Caco-2 (cell line): Measurements from ENCODE around the gene CAB39L. TPM values are rescaled to one million over a fixed set of nuclear protein-coding genes. Genes with fewer than 3 reads are reported as not detected.
A peak's percentile ranks its signal among the peaks of the same experiment; 100 is the strongest.

Source experiments
- BruUV-seq: library from RNA; stranded (reverse); fragments of 400-500 nt; replicated peaks from 2 replicates; lab custom pipeline; 2021; lab: Mats Ljungman, UMichigan
- CTCF ChIA-PET: fragments of 300-600 bp; sonication (Branson Sonifier 250); formaldehyde crosslinking; loops from one replicate; lab custom pipeline; 2022; ENCODE audit warnings: antibody characterized with exemption; lab: Charles Lee
- POLR2A ChIA-PET: fragments of 300-600 bp; sonication (Branson Sonifier 250); formaldehyde crosslinking; loops from one replicate; lab custom pipeline; 2022; ENCODE audit warnings: antibody characterized with exemption; lab: Charles Lee
- DNase-seq, 2 experiments: peaks; one replicate each; pipeline versions ENCODE4 v3.0.0 to v3.0.0-alpha.2; 2020 to 2022
- H3K27me3 ChIP-seq: replicated peaks from 2 replicates; pipeline ENCODE4 v1.6.0; 2011; ENCODE audit warnings: low read length; ENCODE audit not compliant: control insufficient read depth, insufficient read depth
- H3K36me3 ChIP-seq: 2 replicates; pipeline ENCODE4 v1.5.1; 2011; ENCODE audit warnings: low read length; ENCODE audit not compliant: control insufficient read depth, insufficient read depth
- H3K4me1 ChIP-seq: fragments of 250-450 bp; sonication (Bioruptor Pico); 2 replicates; pipeline ENCODE4 v1.5.1; 2020; ENCODE audit warnings: mild to moderate bottlenecking
- H3K4me3 ChIP-seq: 2 replicates; pipeline ENCODE4 v1.5.1; 2011; ENCODE audit warnings: low read depth, mild to moderate bottlenecking, control low read depth, low read length
- H3K9me3 ChIP-seq: fragments of 250-450 bp; sonication (Bioruptor Pico); 2 replicates; pipeline ENCODE4 v1.5.1; 2020; ENCODE audit warnings: mild to moderate bottlenecking, moderate library complexity
- H3K27ac Mint-ChIP-seq: one replicate; pipeline ENCODE4 v1.8.0; 2022; ENCODE audit warnings: mixed read lengths; ENCODE audit not compliant: unreplicated experiment
- H3K27me3 Mint-ChIP-seq: one replicate; pipeline ENCODE4 v1.8.0; 2022; ENCODE audit warnings: mixed read lengths; ENCODE audit not compliant: insufficient read depth, unreplicated experiment
- H3K36me3 Mint-ChIP-seq: one replicate; pipeline ENCODE4 v1.8.0; 2022; ENCODE audit warnings: mild to moderate bottlenecking, mixed read lengths; ENCODE audit not compliant: insufficient read depth, unreplicated experiment
- H3K4me1 Mint-ChIP-seq: one replicate; pipeline ENCODE4 v1.8.0; 2022; ENCODE audit warnings: low read depth, mixed read lengths; ENCODE audit not compliant: unreplicated experiment
- H3K4me3 Mint-ChIP-seq: one replicate; pipeline ENCODE4 v1.8.0; 2022; ENCODE audit warnings: mild to moderate bottlenecking, moderate library complexity, mixed read lengths; ENCODE audit not compliant: unreplicated experiment
- H3K9me3 Mint-ChIP-seq: one replicate; pipeline ENCODE4 v1.8.0; 2022; ENCODE audit warnings: mixed read lengths; ENCODE audit not compliant: unreplicated experiment
- intact Hi-C: fragments of 100-400 bp; cut with micrococcal nuclease; formaldehyde crosslinking; loops from one replicate; pipeline ENCODE4 v1.10.0; 2022; ENCODE audit not compliant: unreplicated experiment
- total RNA-seq: library from RNA; stranded (reverse); gene quantifications from 2 replicates; pipeline ENCODE4 v1.2.3, GENCODE V29; 2022
- TF ChIP-seq, protein P1 (sequence below), 2 experiments: fragments of 200-600 bp in 1 of 2; IDR thresholded peaks; 1 replicate in 1 of 2; 2 replicates in 1 of 2; pipeline versions ENCODE4 v1.5.1 to v1.8.0; 2011 to 2022; ENCODE audit warnings: antibody characterized with exemption in 1 of 2, control low read depth in 1 of 2, inconsistent platforms in 1 of 2, low read depth in 1 of 2, low read length in 1 of 2, mild to moderate bottlenecking in 1 of 2, moderate library complexity in 1 of 2; ENCODE audit not compliant: insufficient read depth in 1 of 2, severe bottlenecking in 1 of 2, unreplicated experiment in 1 of 2

Gene CAB39L
- total RNA-seq, 1 experiment from 2014 or later, result 40.6 TPM

- H3K36me3 ChIP-seq, result no peaks in the 10 kb centered on the region
- no peaks in the 10 kb centered on the region for H3K27me3 ChIP-seq
- intact Hi-C loops, result loop anchor here (1.0 to 5.0 kb wide), 5 partner anchors 44 to 493 kb away; partner anchors contain the start of genes RCBTB1 and SPRYD7
- peak in 1 of 2 experiments; percentile 24 for DNase-seq
- Mint-ChIP-seq H3K27ac (peak overlapping the region; percentile 90), H3K27me3 (no peaks in the 10 kb centered on the region), H3K4me3 (peak overlapping the region; percentile 87), H3K9me3 (no peaks in the 10 kb centered on the region), H3K36me3 (peaks cover 7% of the 10 kb centered on the region), H3K4me1 (peaks cover 7% of the 10 kb centered on the region)
- TF ChIP-seq, protein P1, sequence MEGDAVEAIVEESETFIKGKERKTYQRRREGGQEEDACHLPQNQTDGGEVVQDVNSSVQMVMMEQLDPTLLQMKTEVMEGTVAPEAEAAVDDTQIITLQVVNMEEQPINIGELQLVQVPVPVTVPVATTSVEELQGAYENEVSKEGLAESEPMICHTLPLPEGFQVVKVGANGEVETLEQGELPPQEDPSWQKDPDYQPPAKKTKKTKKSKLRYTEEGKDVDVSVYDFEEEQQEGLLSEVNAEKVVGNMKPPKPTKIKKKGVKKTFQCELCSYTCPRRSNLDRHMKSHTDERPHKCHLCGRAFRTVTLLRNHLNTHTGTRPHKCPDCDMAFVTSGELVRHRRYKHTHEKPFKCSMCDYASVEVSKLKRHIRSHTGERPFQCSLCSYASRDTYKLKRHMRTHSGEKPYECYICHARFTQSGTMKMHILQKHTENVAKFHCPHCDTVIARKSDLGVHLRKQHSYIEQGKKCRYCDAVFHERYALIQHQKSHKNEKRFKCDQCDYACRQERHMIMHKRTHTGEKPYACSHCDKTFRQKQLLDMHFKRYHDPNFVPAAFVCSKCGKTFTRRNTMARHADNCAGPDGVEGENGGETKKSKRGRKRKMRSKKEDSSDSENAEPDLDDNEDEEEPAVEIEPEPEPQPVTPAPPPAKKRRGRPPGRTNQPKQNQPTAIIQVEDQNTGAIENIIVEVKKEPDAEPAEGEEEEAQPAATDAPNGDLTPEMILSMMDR (IDR thresholded peaks at IDR 0.05; ENCODE audit: insufficient read depth in 1 of 2, low read depth in 1 of 2, low read length in 1 of 2, severe bottlenecking in 1 of 2, unreplicated experiment in 1 of 2), result no peak
- H3K4me1 ChIP-seq, result no peaks in the 10 kb centered on the region; the same call in 1 of the 2 replicates
- H3K9me3 ChIP-seq, result no peaks in the 10 kb centered on the region
- ChIA-PET CTCF (interaction anchor here (0.8 to 2.9 kb wide), 7 partner anchors 11 to 196 kb away, joined by 3 to 12 read pairs (median 4); no protein-coding TSS in a partner anchor), POLR2A (interaction anchor here (0.5 to 1.7 kb wide), 11 partner anchors 17 to 1001 kb away, joined by 3 to 10 read pairs (median 4); partner anchors contain the start of genes CDADC1 and RCBTB1)
- H3K4me3 ChIP-seq, result peak overlapping the region; percentile 60
- TSS peak; percentile 46 for BruUV-seq
These were observed 896 bp upstream of the CAB39L start for GRCh38 chr13:49444524-49445395.

GRCh38 chr13:49443357-49443703, 534 bp downstream of the CAB39L start:
- intact Hi-C loops, result loop anchor here (5.0 kb wide), 2 partner anchors 144 to 494 kb away; partner anchors contain the start of genes RCBTB1 and SPRYD7
- Histone ChIP-seq H3K9me3 (no peaks in the 10 kb centered on the region), H3K4me1 (no peaks in the 10 kb centered on the region; the same call in 1 of the 2 replicates), H3K36me3 (no peaks in the 10 kb centered on the region), H3K27me3 (no peaks in the 10 kb centered on the region), H3K4me3 (peak overlapping the region; percentile 53)
- Mint-ChIP-seq H3K27ac (peak overlapping the region; percentile 90), H3K4me3 (peak overlapping the region; percentile 87), H3K4me1 (peaks cover under 1% of the 10 kb centered on the region), H3K9me3 (no peaks in the 10 kb centered on the region), H3K27me3 (no peaks in the 10 kb centered on the region), H3K36me3 (peaks cover 7% of the 10 kb centered on the region)
- ChIA-PET POLR2A (interaction anchor here (0.5 to 1.7 kb wide), 12 partner anchors 16 to 1406 kb away, joined by 3 to 10 read pairs (median 4); partner anchors contain the start of genes CDADC1 and RCBTB1), CTCF (interaction anchor here (1.1 to 2.9 kb wide), 7 partner anchors 10 to 493 kb away, joined by 3 to 12 read pairs (median 4); partner anchors contain the start of gene SPRYD7)
- DNase-seq, result no peak
- TF ChIP-seq, protein P1 (IDR thresholded peaks at IDR 0.05; ENCODE audit: insufficient read depth in 1 of 2, low read depth in 1 of 2, low read length in 1 of 2, severe bottlenecking in 1 of 2, unreplicated experiment in 1 of 2), result no peak
- BruUV-seq, result TSS peak; percentile 84

GRCh38 chr13:49441846-49442245, 2.0 kb downstream of the CAB39L start:
- DNase-seq, result no peak
- no TSS peak for BruUV-seq
- Histone ChIP-seq H3K9me3 (no peaks in the 10 kb centered on the region), H3K4me3 (no peak overlapping the region), H3K36me3 (no peaks in the 10 kb centered on the region), H3K4me1 (no peaks in the 10 kb centered on the region), H3K27me3 (no peaks in the 10 kb centered on the region)
- Mint-ChIP-seq H3K27ac (no peak overlapping the region), H3K27me3 (no peaks in the 10 kb centered on the region), H3K4me3 (no peak overlapping the region), H3K4me1 (no peaks in the 10 kb centered on the region), H3K9me3 (no peaks in the 10 kb centered on the region), H3K36me3 (peaks cover 7% of the 10 kb centered on the region)
- intact Hi-C loops, result loop anchor here (5.0 kb wide), 2 partner anchors 145 to 495 kb away; partner anchors contain the start of genes RCBTB1 and SPRYD7
- POLR2A ChIA-PET, result no interaction called here
- CTCF ChIA-PET, result interaction anchor here (0.7 kb wide), 1 partner anchor 194 kb away, joined by 4 read pairs; no protein-coding TSS in a partner anchor
- TF ChIP-seq, protein P1 (IDR thresholded peaks at IDR 0.05; ENCODE audit: insufficient read depth in 1 of 2, low read depth in 1 of 2, low read length in 1 of 2, severe bottlenecking in 1 of 2, unreplicated experiment in 1 of 2), result no peak
